Endothelial cell of umbilical vein (primary cell): ENCODE results near the gene RHOF. TPM values are rescaled to one million over a fixed set of nuclear protein-coding genes. Genes with fewer than 3 reads are reported as not detected.

Experiments
- BruUV-seq: library from RNA; stranded (reverse); fragments of 400-500 nt; replicated peaks from 2 replicates; lab custom pipeline; 2021; lab: Mats Ljungman, UMichigan
- CTCF ChIA-PET: fragments of 300-600, 350-600 bp; sonication (Branson Sonifier 250); formaldehyde crosslinking; loops from one replicate; lab custom pipeline; 2021; ENCODE audit warnings: antibody characterized with exemption, inconsistent platforms; lab: Charles Lee
- POLR2A ChIA-PET: fragments of 300-600, 350-600 bp; sonication (Branson Sonifier 250); formaldehyde crosslinking; loops from one replicate; lab custom pipeline; 2021; ENCODE audit warnings: antibody characterized with exemption, inconsistent platforms; lab: Charles Lee
- DNase-seq: peaks from one replicate; pipeline ENCODE4 v3.0.0-alpha.2; 2011; ENCODE audit warnings: low read depth, low spot score
- FAIRE-seq: peaks from 2 replicates; lab custom pipeline; 2011; peaks lifted over from hg19 to GRCh38; lab: Jason Lieb, UNC
- H2AFZ ChIP-seq: 2 replicates; pipeline ENCODE4 v1.6.0; 2012; ENCODE audit warnings: low read depth, low read length, control low read depth, inconsistent platforms
- H3K27ac ChIP-seq: 2 replicates; pipeline ENCODE4 v1.5.1; 2011; ENCODE audit warnings: low read depth, mild to moderate bottlenecking, control low read depth, low read length, moderate library complexity; ENCODE audit not compliant: insufficient read depth
- H3K27me3 ChIP-seq, 2 experiments: 2 replicates each; pipeline versions ENCODE4 v1.6.0 to v1.6.1; 2011; ENCODE audit warnings: low read length in 2 of 2, mixed read lengths in 1 of 2; ENCODE audit not compliant: control insufficient read depth in 2 of 2, insufficient read depth in 2 of 2
- H3K36me3 ChIP-seq, 2 experiments: 2 replicates in 1 of 2; 3 replicates in 1 of 2; pipeline ENCODE4 v1.5.1; 2011; ENCODE audit warnings: low read length in 2 of 2, mild to moderate bottlenecking in 1 of 2, moderate library complexity in 1 of 2; ENCODE audit not compliant: control insufficient read depth in 2 of 2, insufficient read depth in 2 of 2; ENCODE audit errors: extremely low read depth in 1 of 2
- H3K4me1 ChIP-seq: 3 replicates; pipeline ENCODE4 v1.5.1; 2011; ENCODE audit warnings: mild to moderate bottlenecking, low read length; ENCODE audit not compliant: control insufficient read depth, insufficient read depth; ENCODE audit errors: extremely low read depth
- H3K4me2 ChIP-seq: 2 replicates; pipeline ENCODE4 v1.6.1; 2011; ENCODE audit warnings: low read length, control low read depth, mixed read lengths; ENCODE audit not compliant: insufficient read depth
- H3K4me3 ChIP-seq, 3 experiments: fragments of 200-600 bp in 1 of 3; sonication (generic), shearing (Covaris generic) in 1 of 3; replicated peaks in 1 of 3; 2 replicates each; pipeline ENCODE4 v1.5.1; 2011 to 2016; ENCODE audit warnings: control low read depth in 3 of 3, low read length in 3 of 3, mild to moderate bottlenecking in 2 of 3, inconsistent platforms in 1 of 3, low read depth in 1 of 3, moderate library complexity in 1 of 3; ENCODE audit not compliant: insufficient read depth in 1 of 3
- H3K79me2 ChIP-seq: 2 replicates; pipeline ENCODE4 v1.6.0; 2012; ENCODE audit warnings: low read length, inconsistent platforms; ENCODE audit not compliant: control insufficient read depth, insufficient read depth
- H3K9ac ChIP-seq: replicated peaks from 2 replicates; pipeline ENCODE3; 2011; ENCODE audit warnings: low read length, control low read depth; ENCODE audit not compliant: insufficient read depth; ENCODE audit errors: extremely low read depth
- H3K9me1 ChIP-seq: replicated peaks from 3 replicates; pipeline ENCODE4 v1.6.0; 2011; ENCODE audit warnings: mild to moderate bottlenecking, low read length; ENCODE audit not compliant: control insufficient read depth, insufficient read depth; ENCODE audit errors: extremely low read depth
- H3K9me3 ChIP-seq: replicated peaks from 2 replicates; pipeline ENCODE4 v1.5.1; 2012; ENCODE audit warnings: low read length, inconsistent platforms; ENCODE audit not compliant: control insufficient read depth, insufficient read depth
- H4K20me1 ChIP-seq: replicated peaks from 2 replicates; pipeline ENCODE3; 2011; ENCODE audit warnings: mild to moderate bottlenecking, low read length; ENCODE audit not compliant: control insufficient read depth, insufficient read depth; ENCODE audit errors: extremely low read depth
- EZH2 ChIP-seq: IDR thresholded peaks from 2 replicates; pipeline ENCODE4 v1.6.1; 2012; ENCODE audit warnings: borderline replicate concordance, low read depth, mild to moderate bottlenecking, moderate library complexity, low read length, inconsistent platforms; ENCODE audit not compliant: severe bottlenecking
- FOS ChIP-seq: IDR thresholded peaks from 2 replicates; pipeline ENCODE4 v1.6.1; 2011; ENCODE audit warnings: mild to moderate bottlenecking, low read length, moderate library complexity, borderline replicate concordance; ENCODE audit not compliant: insufficient read depth
- GATA2 ChIP-seq: IDR thresholded peaks from 2 replicates; pipeline ENCODE4 v1.7.0; 2011; ENCODE audit warnings: low read depth, mild to moderate bottlenecking, moderate library complexity, mixed read lengths, low read length; ENCODE audit not compliant: insufficient read length, insufficient read depth
- JUN ChIP-seq: IDR thresholded peaks from 2 replicates; pipeline ENCODE4 v1.6.1; 2011; ENCODE audit warnings: borderline replicate concordance, low read depth; ENCODE audit not compliant: insufficient read length, insufficient read depth
- MYC ChIP-seq: IDR thresholded peaks from one replicate; pipeline ENCODE4 v1.6.1; 2011; ENCODE audit warnings: mild to moderate bottlenecking, low read depth, low read length
- POLR2A ChIP-seq: IDR thresholded peaks from 2 replicates; pipeline ENCODE4 v1.6.1; 2012; ENCODE audit warnings: low read depth, mild to moderate bottlenecking, control low read depth, low read length
- POLR2AphosphoS5 ChIP-seq: IDR thresholded peaks from 2 replicates; pipeline ENCODE4 v1.6.1; 2012; ENCODE audit warnings: low read depth, mild to moderate bottlenecking, control low read depth, low read length, moderate library complexity; ENCODE audit not compliant: insufficient read depth
- dilution Hi-C: fragments of 300-500 bp; cut with MboI; formaldehyde crosslinking; loops from one replicate; pipeline ENCODE4 v1.15.0; 2019; ENCODE audit warnings: low sequenced_read_pairs; ENCODE audit not compliant: extremely low pct_ligation_motif_present
- intact Hi-C: fragments of 100-400 bp; cut with micrococcal nuclease; formaldehyde crosslinking; loops from one replicate; pipeline ENCODE4 v1.10.0; 2022
- polyA plus RNA-seq, 4 experiments: library from polyadenylated mRNA; depleted of rRNA in 3 of 4; stranded (reverse) in 3 of 4; unstranded in 1 of 4; fragments of >200 nt; gene quantifications; 2 replicates each; pipeline versions ENCODE4 v1.2.1 to v1.2.3, GENCODE V29; 2011 to 2012; ENCODE audit warnings: missing spikeins in 1 of 4
- total RNA-seq: library from RNA; stranded (reverse); gene quantifications from 2 replicates; pipeline ENCODE4 v1.2.3, GENCODE V29; 2021
- TF ChIP-seq, protein P1 (sequence below): IDR thresholded peaks from 2 replicates; pipeline ENCODE4 v1.6.1; 2011; ENCODE audit not compliant: insufficient read depth, insufficient read length
- TF ChIP-seq, protein P2 (sequence below), 2 donors: IDR thresholded peaks; 1 replicate in 1 of 2; 2 replicates in 1 of 2; pipeline ENCODE4 v1.5.1; 2011; ENCODE audit warnings: low read length in 2 of 2, mild to moderate bottlenecking in 2 of 2, moderate library complexity in 2 of 2, control low read depth in 1 of 2, inconsistent platforms in 1 of 2, low read depth in 1 of 2; ENCODE audit not compliant: insufficient read depth in 1 of 2; ENCODE audit errors: extremely low read depth in 1 of 2

Gene RHOF
- total and polyA plus RNA-seq, 2 donors (not counting 3 experiments of a cell fraction or from before 2014, with no cell fraction given): 9.3 to 22.3 TPM

DNA sequence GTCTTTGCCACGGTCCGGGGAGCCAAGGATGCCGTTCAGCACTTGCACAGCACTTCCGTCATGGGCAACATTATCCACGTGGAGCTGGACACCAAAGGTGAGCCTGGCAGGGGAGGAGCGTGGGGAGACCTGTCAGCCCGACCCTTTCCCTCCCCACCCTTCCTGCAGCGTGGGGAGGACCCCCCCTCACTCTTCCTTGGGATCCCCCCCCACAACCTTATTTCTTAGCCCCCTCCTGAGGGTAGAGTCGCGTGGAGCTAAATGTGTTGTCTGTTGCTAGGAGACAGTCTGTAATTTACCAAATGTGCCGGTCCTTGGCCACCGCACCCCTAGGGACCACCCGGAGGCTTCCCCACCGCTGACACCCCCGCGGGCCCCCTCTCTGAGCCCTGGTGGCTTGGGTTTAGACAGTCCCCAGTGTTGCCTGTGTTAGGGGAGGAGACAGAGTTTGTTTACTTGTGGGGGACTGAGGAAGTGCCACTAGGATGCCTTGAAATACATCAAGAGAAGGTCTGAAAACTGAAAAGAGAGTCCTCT, 12.6 kb upstream of the RHOF start:
- ChIA-PET POLR2A (interaction anchor here (2.1 kb wide), 1 partner anchor 10 kb away, joined by 15 read pairs; no protein-coding TSS in a partner anchor), CTCF (interaction anchor here (0.8 to 12.8 kb wide), 4 partner anchors 8 to 82 kb away, joined by 4 to 774 read pairs (median 5); partner anchors contain the start of genes PSMD9, RHOF and SETD1B)
- Histone ChIP-seq H3K4me3 (peak overlapping the region; percentile 16 to 79 (median 25)), H4K20me1 (no peaks in the 10 kb centered on the region), H3K4me1 (peaks cover 27% of the 10 kb centered on the region), H3K36me3 (peaks cover 4 to 27% of the 10 kb centered on the region in 2 experiments), H3K9me1 (no peaks in the 10 kb centered on the region), H3K4me2 (peak overlapping the region; percentile 50), H2AFZ (no peak overlapping the region), H3K9ac (no peak overlapping the region), H3K9me3 (no peaks in the 10 kb centered on the region), H3K27me3 (no peaks in the 10 kb centered on the region), H3K27ac (peak overlapping the region; percentile 5), H3K79me2 (peaks cover 79% of the 10 kb centered on the region)
- DNase-seq (no peak), FAIRE-seq (peak; percentile 8)
- TF ChIP-seq, protein P1, sequence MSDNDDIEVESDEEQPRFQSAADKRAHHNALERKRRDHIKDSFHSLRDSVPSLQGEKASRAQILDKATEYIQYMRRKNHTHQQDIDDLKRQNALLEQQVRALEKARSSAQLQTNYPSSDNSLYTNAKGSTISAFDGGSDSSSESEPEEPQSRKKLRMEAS: peak; percentile 43
- no peak for TF ChIP-seq MYC
- intact Hi-C loops (no loop called here), dilution Hi-C loops (no loop called here)
- no TSS peak for BruUV-seq

DNA sequence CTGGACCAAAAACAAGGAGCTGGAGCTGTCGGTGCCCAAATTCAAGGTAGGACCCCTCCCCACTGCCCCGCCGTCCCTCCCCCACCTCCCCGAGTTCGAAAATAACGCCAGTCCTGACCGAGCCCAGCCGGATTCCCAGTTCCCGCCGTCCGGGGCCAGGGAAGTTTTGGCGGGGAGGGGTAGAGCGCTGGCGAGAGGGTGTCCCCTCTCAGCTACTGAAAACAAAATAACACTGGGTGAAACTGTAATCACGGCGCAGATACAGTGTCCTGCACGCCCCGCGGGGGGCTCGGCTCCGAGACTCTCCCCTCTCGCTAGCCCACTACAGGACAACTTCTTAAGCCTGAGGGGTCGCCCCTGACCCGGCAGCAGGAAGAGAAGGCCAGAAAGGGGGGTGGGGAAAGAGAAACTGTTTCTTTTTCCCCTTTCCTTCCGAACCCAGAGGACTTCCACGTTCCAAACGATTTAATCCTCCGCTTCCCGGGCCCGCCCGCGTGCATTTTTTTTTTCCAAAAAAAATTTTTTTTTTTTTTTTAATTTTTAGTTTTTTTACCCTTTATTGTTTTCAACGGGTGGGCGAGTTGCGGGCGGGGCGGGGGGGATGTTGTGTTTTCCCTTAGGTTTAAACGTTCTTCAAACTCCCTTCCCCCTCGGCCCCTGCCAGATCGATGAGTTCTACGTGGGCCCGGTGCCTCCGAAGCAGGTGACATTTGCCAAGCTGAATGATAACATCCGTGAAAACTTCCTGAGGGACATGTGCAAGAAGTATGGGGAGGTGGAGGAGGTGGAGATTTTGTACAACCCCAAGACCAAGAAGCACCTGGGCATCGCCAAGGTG, 11.9 kb upstream of the RHOF start:
- DNase-seq (peak; percentile 37), FAIRE-seq (no peak)
- H3K4me2 ChIP-seq: peak overlapping the region; percentile 50
- no TSS peak for BruUV-seq
- H3K4me1 ChIP-seq: peaks cover 24% of the 10 kb centered on the region
- no peaks in the 10 kb centered on the region for H3K9me3 ChIP-seq
- no peaks in the 10 kb centered on the region for H3K9me1 ChIP-seq
- H2AFZ ChIP-seq: no peak overlapping the region
- peak overlapping the region; percentile 50 for H3K27ac ChIP-seq
- H4K20me1 ChIP-seq: no peaks in the 10 kb centered on the region
- intact Hi-C loops (no loop called here), dilution Hi-C loops (no loop called here)
- H3K4me3 ChIP-seq: peak overlapping the region; percentile 70 to 92 (median 79)
- H3K79me2 ChIP-seq: peaks cover 75% of the 10 kb centered on the region
- no peaks in the 10 kb centered on the region for H3K27me3 ChIP-seq
- TF ChIP-seq, protein P1: no peak
- TF ChIP-seq POLR2AphosphoS5 (no peak), POLR2A (no peak), MYC (no peak), FOS (no peak), JUN (no peak), GATA2 (no peak), EZH2 (no peak)
- TF ChIP-seq, protein P2, sequence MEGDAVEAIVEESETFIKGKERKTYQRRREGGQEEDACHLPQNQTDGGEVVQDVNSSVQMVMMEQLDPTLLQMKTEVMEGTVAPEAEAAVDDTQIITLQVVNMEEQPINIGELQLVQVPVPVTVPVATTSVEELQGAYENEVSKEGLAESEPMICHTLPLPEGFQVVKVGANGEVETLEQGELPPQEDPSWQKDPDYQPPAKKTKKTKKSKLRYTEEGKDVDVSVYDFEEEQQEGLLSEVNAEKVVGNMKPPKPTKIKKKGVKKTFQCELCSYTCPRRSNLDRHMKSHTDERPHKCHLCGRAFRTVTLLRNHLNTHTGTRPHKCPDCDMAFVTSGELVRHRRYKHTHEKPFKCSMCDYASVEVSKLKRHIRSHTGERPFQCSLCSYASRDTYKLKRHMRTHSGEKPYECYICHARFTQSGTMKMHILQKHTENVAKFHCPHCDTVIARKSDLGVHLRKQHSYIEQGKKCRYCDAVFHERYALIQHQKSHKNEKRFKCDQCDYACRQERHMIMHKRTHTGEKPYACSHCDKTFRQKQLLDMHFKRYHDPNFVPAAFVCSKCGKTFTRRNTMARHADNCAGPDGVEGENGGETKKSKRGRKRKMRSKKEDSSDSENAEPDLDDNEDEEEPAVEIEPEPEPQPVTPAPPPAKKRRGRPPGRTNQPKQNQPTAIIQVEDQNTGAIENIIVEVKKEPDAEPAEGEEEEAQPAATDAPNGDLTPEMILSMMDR (IDR thresholded peaks at IDR 0.05; ENCODE audit: extremely low read depth in 1 of 2, insufficient read depth in 1 of 2, low read depth in 1 of 2, low read length in 2 of 2): no peak
- peak overlapping the region; percentile 68 for H3K9ac ChIP-seq
- CTCF ChIA-PET: interaction anchor here (0.8 to 12.8 kb wide), 4 partner anchors 7 to 83 kb away, joined by 4 to 774 read pairs (median 5); partner anchors contain the start of genes PSMD9, RHOF and SETD1B
- peaks cover 4 to 21% of the 10 kb centered on the region in 2 experiments for H3K36me3 ChIP-seq
- POLR2A ChIA-PET: interaction anchor here (2.1 kb wide), 1 partner anchor 9 kb away, joined by 15 read pairs; no protein-coding TSS in a partner anchor
